OCI-LY7 (cell line): ENCODE data around the gene RAB15. TPM values are rescaled to one million over a fixed set of nuclear protein-coding genes. Genes with fewer than 3 reads are reported as not detected.

Experiments
- BruUV-seq: library from RNA; stranded (reverse); fragments of 400-500 nt; replicated peaks from 2 replicates; lab custom pipeline; 2021; lab: Mats Ljungman, UMichigan
- CTCF ChIA-PET: fragments of 300-600 bp; sonication (Branson Sonifier 250); formaldehyde crosslinking; loops from one replicate; lab custom pipeline; 2022; ENCODE audit warnings: antibody characterized with exemption; ENCODE audit not compliant: unreplicated experiment; lab: Charles Lee
- POLR2A ChIA-PET: fragments of 300-600 bp; sonication (Branson Sonifier 250); formaldehyde crosslinking; loops from one replicate; lab custom pipeline; 2022; ENCODE audit warnings: antibody characterized with exemption; lab: Charles Lee
- DNase-seq: peaks from one replicate; pipeline ENCODE4 v3.0.0-alpha.2; 2015; ENCODE audit warnings: low spot score
- H2AFZ ChIP-seq: fragments of 200-600 bp; sonication (generic), shearing (Covaris generic); 2 replicates; pipeline ENCODE4 v1.6.1; 2014; ENCODE audit warnings: mild to moderate bottlenecking, antibody characterized with exemption, low read length, moderate library complexity
- H3K27ac ChIP-seq: fragments of 200-600 bp; sonication (generic); 2 replicates; pipeline ENCODE4 v1.5.1; 2014; ENCODE audit warnings: mixed run types, low read depth, mild to moderate bottlenecking, moderate library complexity, low read length, inconsistent platforms; ENCODE audit not compliant: poor library complexity, severe bottlenecking
- H3K36me3 ChIP-seq: fragments of 200-600 bp; sonication (generic); 2 replicates; pipeline ENCODE4 v1.6.1; 2014; ENCODE audit warnings: mild to moderate bottlenecking, antibody characterized with exemption, low read length, moderate library complexity, mixed read lengths; ENCODE audit not compliant: insufficient read depth
- H3K4me1 ChIP-seq: fragments of 200-600 bp; sonication (generic); 2 replicates; pipeline ENCODE4 v1.5.1; 2014; ENCODE audit warnings: mild to moderate bottlenecking, low read length; ENCODE audit not compliant: insufficient read depth, poor library complexity, severe bottlenecking
- H3K4me2 ChIP-seq: fragments of 200-600 bp; sonication (generic); 2 replicates; pipeline ENCODE4 v1.6.1; 2014; ENCODE audit warnings: mild to moderate bottlenecking, low read length
- H3K4me3 ChIP-seq: fragments of 200-600 bp; sonication (generic); 2 replicates; pipeline ENCODE4 v1.5.1; 2014; ENCODE audit warnings: mild to moderate bottlenecking, low read depth, low read length; ENCODE audit not compliant: poor library complexity, severe bottlenecking
- H3K79me2 ChIP-seq: fragments of 200-600 bp; sonication (generic); 2 replicates; pipeline ENCODE4 v1.6.1; 2016; ENCODE audit warnings: low read depth, mild to moderate bottlenecking, low read length, moderate library complexity, mixed read lengths; ENCODE audit not compliant: insufficient read depth
- H3K9me2 ChIP-seq: fragments of 200-600 bp; sonication (generic); 2 replicates; pipeline ENCODE4 v1.6.1; 2016; ENCODE audit warnings: mild to moderate bottlenecking, low read length, mixed read lengths; ENCODE audit not compliant: insufficient read depth
- H3K9me3 ChIP-seq: fragments of 200-600 bp; sonication (generic); 2 replicates; pipeline ENCODE4 v1.6.1; 2014; ENCODE audit warnings: mild to moderate bottlenecking, mixed run types, low read length, mixed read lengths
- H4K20me1 ChIP-seq: fragments of 200-600 bp; sonication (generic); 2 replicates; pipeline ENCODE4 v1.6.1; 2014; ENCODE audit warnings: mild to moderate bottlenecking, antibody characterized with exemption, low read length, moderate library complexity, mixed read lengths; ENCODE audit not compliant: insufficient read depth
- CTCF ChIP-seq: fragments of 200-600 bp; sonication (generic); conservative IDR thresholded peaks from 2 replicates; pipeline ENCODE4 v1.5.1; 2014; ENCODE audit warnings: mild to moderate bottlenecking, antibody characterized with exemption, low read length, moderate library complexity, mixed read lengths
- EZH2phosphoT487 ChIP-seq: fragments of 200-600 bp; sonication (generic); IDR thresholded peaks from 2 replicates; pipeline ENCODE4 v1.6.1; 2018; ENCODE audit warnings: low read depth, borderline replicate concordance, mild to moderate bottlenecking, mixed run types, antibody characterized with exemption, low read length, moderate library complexity, mixed read lengths
- intact Hi-C: fragments of 100-400 bp; cut with micrococcal nuclease; formaldehyde crosslinking; loops from one replicate; pipeline ENCODE4 v1.10.0; 2022; ENCODE audit not compliant: unreplicated experiment
- total RNA-seq, 2 experiments: library from RNA; depleted of rRNA in 1 of 2; stranded (reverse); fragments of >200 nt in 1 of 2; shearing (Covaris generic) in 1 of 2; gene quantifications; 2 replicates each; pipeline ENCODE4 v1.2.3, GENCODE V29; 2014 to 2022

The RAB15 gene
- total RNA-seq, 2 experiments from 2014 or later, result 0.38 TPM; not detected in 1

- no peak for DNase-seq
- no peak overlapping the region for H3K4me3 ChIP-seq
- no peak overlapping the region for H3K4me2 ChIP-seq
- no peaks in the 10 kb centered on the region for H3K4me1 ChIP-seq
- CTCF ChIA-PET, result no interaction called here
- H4K20me1 ChIP-seq, result no peaks in the 10 kb centered on the region
- H3K36me3 ChIP-seq, result no peaks in the 10 kb centered on the region
- no peaks in the 10 kb centered on the region for H3K79me2 ChIP-seq
- TF ChIP-seq EZH2phosphoT487, result no peak
- no peak for TF ChIP-seq CTCF
- H3K9me2 ChIP-seq, result no peaks in the 10 kb centered on the region
- H2AFZ ChIP-seq, result no peak overlapping the region
- POLR2A ChIA-PET, result interaction anchor here (0.7 kb wide), 1 partner anchor 94 kb away, joined by 3 read pairs; no protein-coding TSS in a partner anchor
- BruUV-seq, result no TSS peak
- H3K9me3 ChIP-seq, result no peaks in the 10 kb centered on the region
- intact Hi-C loops, result loop anchor here (5.0 to 10.0 kb wide), 2 partner anchors 177 to 845 kb away; no protein-coding TSS in a partner anchor
- no peak overlapping the region for H3K27ac ChIP-seq
Observed at GRCh38 chr14:64979336-64980074, 7.4 kb upstream of the RAB15 start.

GRCh38 chr14:64974563-64974962 is 2.4 kb upstream of the RAB15 start:
- TF ChIP-seq CTCF (no peak), EZH2phosphoT487 (no peak)
- CTCF ChIA-PET, result interaction anchor here (0.6 kb wide), 1 partner anchor 38 kb away, joined by 3 read pairs; no protein-coding TSS in a partner anchor
- H3K4me2 ChIP-seq, result no peak overlapping the region
- H3K79me2 ChIP-seq, result no peaks in the 10 kb centered on the region
- no peaks in the 10 kb centered on the region for H3K4me1 ChIP-seq
- intact Hi-C loops, result no loop called here
- POLR2A ChIA-PET, result no interaction called here
- no peaks in the 10 kb centered on the region for H3K9me3 ChIP-seq
- no TSS peak for BruUV-seq
- H4K20me1 ChIP-seq, result no peaks in the 10 kb centered on the region; the same call in 1 of the 2 replicates
- H3K4me3 ChIP-seq, result no peak overlapping the region
- no peaks in the 10 kb centered on the region for H3K9me2 ChIP-seq
- no peak for DNase-seq
- no peak overlapping the region for H3K27ac ChIP-seq
- H3K36me3 ChIP-seq, result no peaks in the 10 kb centered on the region
- H2AFZ ChIP-seq, result no peak overlapping the region

- BruUV-seq, result no TSS peak
- Histone ChIP-seq H3K4me1 (peaks cover 5% of the 10 kb centered on the region), H3K4me2 (no peak overlapping the region), H3K36me3 (no peaks in the 10 kb centered on the region), H3K79me2 (no peaks in the 10 kb centered on the region), H3K4me3 (no peak overlapping the region), H3K9me3 (no peaks in the 10 kb centered on the region), H3K27ac (no peak overlapping the region), H4K20me1 (no peaks in the 10 kb centered on the region; the same call in 1 of the 2 replicates), H2AFZ (no peak overlapping the region), H3K9me2 (no peaks in the 10 kb centered on the region)
- intact Hi-C loops, result no loop called here
- no peak for DNase-seq
- CTCF ChIA-PET, result no interaction called here
- TF ChIP-seq EZH2phosphoT487, result no peak
- TF ChIP-seq CTCF, result no peak
- POLR2A ChIA-PET, result interaction anchor here (0.6 kb wide), 1 partner anchor 535 kb away, joined by 4 read pairs; no protein-coding TSS in a partner anchor
Observed at GRCh38 chr14:64973826-64974225, 1.7 kb upstream of the RAB15 start.
